Endodermal cell (in vitro differentiated cells): ENCODE results near the gene SH3BGRL2. TPM values are rescaled to one million over a fixed set of nuclear protein-coding genes. Genes with fewer than 3 reads are reported as not detected.
"Not testable (repeated sequence)": the region's sequence is repeated elsewhere in the genome, so short reads cannot be mapped to it uniquely, and the experiment has no call there.

ENCODE experiments used
- DNase-seq: peaks from one replicate; pipeline ENCODE4 v3.0.0-alpha.2; 2017
- H3K27ac ChIP-seq: 2 replicates; pipeline ENCODE4 v1.5.1; 2013; ENCODE audit warnings: mild to moderate bottlenecking, low read depth, low read length, moderate library complexity
- H3K27me3 ChIP-seq: 2 replicates; pipeline ENCODE4 v1.6.1; 2013; ENCODE audit warnings: mild to moderate bottlenecking, low read length, moderate library complexity; ENCODE audit not compliant: insufficient read depth, control insufficient read depth, poor library complexity, severe bottlenecking
- H3K36me3 ChIP-seq: 2 replicates; pipeline ENCODE4 v1.7.0; 2013; ENCODE audit warnings: mild to moderate bottlenecking, low read length, moderate library complexity; ENCODE audit not compliant: control insufficient read depth, insufficient read depth
- H3K4me1 ChIP-seq: one replicate; pipeline ENCODE4 v1.7.0; 2013; ENCODE audit warnings: low read length; ENCODE audit not compliant: control insufficient read depth, insufficient read depth
- H3K4me3 ChIP-seq: 2 replicates; pipeline ENCODE4 v1.5.1; 2013; ENCODE audit warnings: mild to moderate bottlenecking, low read length, moderate library complexity
- H3K9ac ChIP-seq: 2 replicates; pipeline ENCODE4 v1.6.1; 2013; ENCODE audit warnings: mild to moderate bottlenecking, low read length, moderate library complexity; ENCODE audit not compliant: poor library complexity, severe bottlenecking; ENCODE audit errors: extremely low read depth
- H3K9me3 ChIP-seq: 2 replicates; pipeline ENCODE4 v1.6.1; 2013; ENCODE audit warnings: mild to moderate bottlenecking, low read length, moderate library complexity; ENCODE audit not compliant: control insufficient read depth
- H3K27ac Mint-ChIP-seq: 2 replicates; pipeline ENCODE4 v1.8.0; 2020; ENCODE audit warnings: mixed read lengths
- H3K27me3 Mint-ChIP-seq: 2 replicates; pipeline ENCODE4 v1.8.0; 2021; ENCODE audit warnings: mild to moderate bottlenecking, mixed read lengths; ENCODE audit not compliant: insufficient read depth
- H3K36me3 Mint-ChIP-seq: 2 replicates; pipeline ENCODE4 v1.8.0; 2020; ENCODE audit warnings: low read depth, mixed read lengths
- H3K4me1 Mint-ChIP-seq: 2 replicates; pipeline ENCODE4 v1.8.0; 2020; ENCODE audit warnings: mixed read lengths
- H3K4me3 Mint-ChIP-seq: 2 replicates; pipeline ENCODE4 v1.8.0; 2020; ENCODE audit warnings: mild to moderate bottlenecking, moderate library complexity, mixed read lengths
- H3K9me3 Mint-ChIP-seq: 2 replicates; pipeline ENCODE4 v1.8.0; 2020; ENCODE audit warnings: mild to moderate bottlenecking, mixed read lengths
- WGBS, 2 experiments: methylation state at CpG; one replicate each; pipeline versions ENCODE4 v1.1.5 to v1.1.7; 2013; ENCODE audit warnings: missing lambda C conversion rate in 2 of 2, mixed read lengths in 1 of 2; ENCODE audit not compliant: insufficient coverage in 1 of 2, insufficient read length in 1 of 2; 5-methylcytosine and 5-hydroxymethylcytosine counted together
- total RNA-seq, 2 donors: library from RNA; stranded (reverse); fragmentation: NEBNext Ultra II Directional in 1 of 2; extraction: Animal tissue kit (Norgen Biotek cat#: 25700) in 1 of 2; gene quantifications; 2 replicates in 1 of 2; 3 replicates in 1 of 2; pipeline ENCODE4 v1.2.1, GENCODE V29; 2021
- TF ChIP-seq, protein P1 (sequence below): fragments of 200-600 bp; sonication (generic); conservative IDR thresholded peaks from 2 replicates; pipeline ENCODE4 v1.5.0; 2021; ENCODE audit warnings: antibody characterized with exemption, mild to moderate bottlenecking

SH3BGRL2 gene
- total RNA-seq, 2 donors from 2014 or later: 24.3 to 40.1 TPM

DNA sequence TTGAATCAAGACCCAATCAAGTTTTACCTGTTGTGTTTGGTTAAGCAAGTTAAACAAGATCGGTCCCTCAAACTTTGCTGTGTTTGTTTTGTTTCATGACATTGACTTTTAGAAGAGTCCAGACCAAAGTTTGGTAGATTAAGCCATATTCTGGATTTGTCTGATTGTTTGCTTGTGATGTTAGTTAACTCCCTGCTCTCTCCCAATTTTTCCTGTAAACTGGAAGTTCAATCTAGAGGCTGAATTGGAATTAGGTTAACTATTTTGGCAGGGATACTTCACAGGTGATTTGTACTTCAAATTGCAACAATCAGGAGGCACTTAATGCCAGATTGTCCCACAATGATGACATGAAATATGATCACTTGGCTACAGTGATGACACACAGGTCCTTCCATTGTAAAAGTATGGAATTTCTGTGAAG is 13.6 kb upstream of the SH3BGRL2 start:
- Histone ChIP-seq H3K27me3 (no peaks in the 10 kb centered on the region), H3K4me1 (no peaks in the 10 kb centered on the region), H3K36me3 (no peaks in the 10 kb centered on the region), H3K4me3 (no peak overlapping the region), H3K27ac (no peak overlapping the region), H3K9ac (no peak overlapping the region), H3K9me3 (no peaks in the 10 kb centered on the region)
- no peak overlapping the region for H3K27ac Mint-ChIP-seq
- DNase-seq: no peak
- WGBS, 2 experiments: 94 to 100% methylated on average over 1 of the region's 1 CpG
- H3K9me3 Mint-ChIP-seq: no peaks in the 10 kb centered on the region
- H3K27me3 Mint-ChIP-seq: no peaks in the 10 kb centered on the region
- no peaks in the 10 kb centered on the region for H3K36me3 Mint-ChIP-seq
- TF ChIP-seq, protein P1, sequence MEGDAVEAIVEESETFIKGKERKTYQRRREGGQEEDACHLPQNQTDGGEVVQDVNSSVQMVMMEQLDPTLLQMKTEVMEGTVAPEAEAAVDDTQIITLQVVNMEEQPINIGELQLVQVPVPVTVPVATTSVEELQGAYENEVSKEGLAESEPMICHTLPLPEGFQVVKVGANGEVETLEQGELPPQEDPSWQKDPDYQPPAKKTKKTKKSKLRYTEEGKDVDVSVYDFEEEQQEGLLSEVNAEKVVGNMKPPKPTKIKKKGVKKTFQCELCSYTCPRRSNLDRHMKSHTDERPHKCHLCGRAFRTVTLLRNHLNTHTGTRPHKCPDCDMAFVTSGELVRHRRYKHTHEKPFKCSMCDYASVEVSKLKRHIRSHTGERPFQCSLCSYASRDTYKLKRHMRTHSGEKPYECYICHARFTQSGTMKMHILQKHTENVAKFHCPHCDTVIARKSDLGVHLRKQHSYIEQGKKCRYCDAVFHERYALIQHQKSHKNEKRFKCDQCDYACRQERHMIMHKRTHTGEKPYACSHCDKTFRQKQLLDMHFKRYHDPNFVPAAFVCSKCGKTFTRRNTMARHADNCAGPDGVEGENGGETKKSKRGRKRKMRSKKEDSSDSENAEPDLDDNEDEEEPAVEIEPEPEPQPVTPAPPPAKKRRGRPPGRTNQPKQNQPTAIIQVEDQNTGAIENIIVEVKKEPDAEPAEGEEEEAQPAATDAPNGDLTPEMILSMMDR: no peak
- peaks cover 23% of the 10 kb centered on the region for H3K4me1 Mint-ChIP-seq
- H3K4me3 Mint-ChIP-seq: no peak overlapping the region

- H3K36me3 Mint-ChIP-seq, H3K4me3 Mint-ChIP-seq: not testable (repeated sequence)
- 92 to 93% methylated on average over 2 to 13 of the region's 13 CpGs for WGBS, 2 experiments
Observed at GRCh38 chr6:79618425-79618824, 12.7 kb upstream of the SH3BGRL2 start.

DNA sequence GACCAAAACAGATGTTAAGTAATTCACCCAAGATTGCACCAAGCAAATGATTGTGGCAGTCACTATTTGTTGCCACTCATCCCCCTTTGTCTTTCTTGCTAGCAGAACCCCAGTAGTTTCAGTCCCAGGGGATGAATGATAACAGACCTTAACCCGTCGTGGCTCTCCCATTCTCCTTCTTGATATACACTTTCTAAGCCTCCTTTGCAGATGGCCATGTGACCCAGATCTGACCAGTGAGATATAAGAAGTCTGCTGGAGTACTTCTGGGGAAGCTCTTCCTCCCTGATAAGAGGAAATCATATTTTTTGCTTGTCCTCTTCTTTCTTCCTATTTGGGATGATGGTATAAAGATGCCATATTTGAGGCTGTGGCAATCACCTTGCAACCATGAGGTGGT is 9.6 kb upstream of the SH3BGRL2 start:
- 97% methylated on average over 2 of the region's 2 CpGs; no CpG with 5 or more reads in 1 of the 2 experiments for WGBS, 2 experiments

More at GRCh38 chr6:79618425-79618824, 12.7 kb upstream of the SH3BGRL2 start:
- H3K27ac Mint-ChIP-seq, H3K27ac ChIP-seq, H3K27me3 Mint-ChIP-seq, H3K9me3 ChIP-seq, H3K36me3 ChIP-seq, H3K27me3 ChIP-seq, H3K4me1 ChIP-seq, DNase-seq, H3K4me3 ChIP-seq, H3K9ac ChIP-seq, H3K9me3 Mint-ChIP-seq: not testable (repeated sequence)
- peaks cover 20% of the 10 kb centered on the region for H3K4me1 Mint-ChIP-seq

More for the DNA sequence above, 9.6 kb upstream of the SH3BGRL2 start:
- Histone ChIP-seq H3K9ac (no peak overlapping the region), H3K4me1 (no peaks in the 10 kb centered on the region), H3K9me3 (no peaks in the 10 kb centered on the region), H3K4me3 (no peak overlapping the region), H3K27me3 (no peaks in the 10 kb centered on the region), H3K36me3 (no peaks in the 10 kb centered on the region), H3K27ac (no peak overlapping the region)
- H3K9me3 Mint-ChIP-seq: no peaks in the 10 kb centered on the region
- H3K4me1 Mint-ChIP-seq: peaks cover 7% of the 10 kb centered on the region
- TF ChIP-seq, protein P1: no peak
- H3K4me3 Mint-ChIP-seq: no peak overlapping the region
- DNase-seq: no peak
- no peak overlapping the region for H3K27ac Mint-ChIP-seq
- no peaks in the 10 kb centered on the region for H3K36me3 Mint-ChIP-seq
- no peaks in the 10 kb centered on the region for H3K27me3 Mint-ChIP-seq
